ENCODE measurements around the gene VSIR.

VSIR gene

GRCh38 chr10:71736570-71736952 lies 36.8 kb downstream of the VSIR start:
- TF ChIP-seq, protein P1, sequence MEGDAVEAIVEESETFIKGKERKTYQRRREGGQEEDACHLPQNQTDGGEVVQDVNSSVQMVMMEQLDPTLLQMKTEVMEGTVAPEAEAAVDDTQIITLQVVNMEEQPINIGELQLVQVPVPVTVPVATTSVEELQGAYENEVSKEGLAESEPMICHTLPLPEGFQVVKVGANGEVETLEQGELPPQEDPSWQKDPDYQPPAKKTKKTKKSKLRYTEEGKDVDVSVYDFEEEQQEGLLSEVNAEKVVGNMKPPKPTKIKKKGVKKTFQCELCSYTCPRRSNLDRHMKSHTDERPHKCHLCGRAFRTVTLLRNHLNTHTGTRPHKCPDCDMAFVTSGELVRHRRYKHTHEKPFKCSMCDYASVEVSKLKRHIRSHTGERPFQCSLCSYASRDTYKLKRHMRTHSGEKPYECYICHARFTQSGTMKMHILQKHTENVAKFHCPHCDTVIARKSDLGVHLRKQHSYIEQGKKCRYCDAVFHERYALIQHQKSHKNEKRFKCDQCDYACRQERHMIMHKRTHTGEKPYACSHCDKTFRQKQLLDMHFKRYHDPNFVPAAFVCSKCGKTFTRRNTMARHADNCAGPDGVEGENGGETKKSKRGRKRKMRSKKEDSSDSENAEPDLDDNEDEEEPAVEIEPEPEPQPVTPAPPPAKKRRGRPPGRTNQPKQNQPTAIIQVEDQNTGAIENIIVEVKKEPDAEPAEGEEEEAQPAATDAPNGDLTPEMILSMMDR (IDR thresholded peaks at IDR 0.05; ENCODE audit: low read depth, low read length), result no peak
- TF ChIP-seq EZH2phosphoT487 (IDR thresholded peaks at IDR 0.05; ENCODE audit: low read depth), result no peak
- H3K79me2 ChIP-seq (ENCODE audit: low read length), result no peaks in the 10 kb centered on the region
- H3K27me3 ChIP-seq (ENCODE audit: low read depth, low read length), result 0 out of 2 replicates have a peak, but pooled peaks cover 6% of the 10 kb centered on the region
- H3K9ac ChIP-seq (ENCODE audit: low read length), result no peak overlapping the region
- 0 out of 2 replicates have a peak, but pooled peaks cover 3% of the 10 kb centered on the region for H3K4me1 ChIP-seq (ENCODE audit: low read length)
- no peaks in the 10 kb centered on the region for H3K36me3 ChIP-seq (replicated peaks; ENCODE audit: low read depth, low read length)
- no peak overlapping the region for H3K27ac ChIP-seq (ENCODE audit: low read length)
- H3K4me3 ChIP-seq (ENCODE audit: low read length), result no peak overlapping the region
- H3K4me2 ChIP-seq (ENCODE audit: low read length), result no peak overlapping the region
- H2AFZ ChIP-seq (ENCODE audit: low read depth, low read length), result no peak overlapping the region
- no peaks in the 10 kb centered on the region for H4K20me1 ChIP-seq (ENCODE audit: insufficient read depth, low read length)
- no peaks in the 10 kb centered on the region for H3K9me3 ChIP-seq (ENCODE audit: insufficient read depth, low read length)

GRCh38 chr10:71735709-71736569 lies 37.4 kb downstream of the VSIR start:
- no peak overlapping the region for H3K27ac ChIP-seq (ENCODE audit: low read length)
- H3K4me3 ChIP-seq (ENCODE audit: low read length), result no peak overlapping the region
- no peaks in the 10 kb centered on the region for H3K9me3 ChIP-seq (ENCODE audit: insufficient read depth, low read length)
- no peak overlapping the region for H3K9ac ChIP-seq (ENCODE audit: low read length)
- H3K79me2 ChIP-seq (ENCODE audit: low read length), result no peaks in the 10 kb centered on the region
- TF ChIP-seq, protein P1 (IDR thresholded peaks at IDR 0.05; ENCODE audit: low read depth, low read length), result no peak
- no peak for TF ChIP-seq EZH2phosphoT487 (IDR thresholded peaks at IDR 0.05; ENCODE audit: low read depth)
- H3K36me3 ChIP-seq (replicated peaks; ENCODE audit: low read depth, low read length), result no peaks in the 10 kb centered on the region
- H4K20me1 ChIP-seq (ENCODE audit: insufficient read depth, low read length), result no peaks in the 10 kb centered on the region
- H3K4me1 ChIP-seq (ENCODE audit: low read length), result 0 out of 2 replicates have a peak, but pooled peaks cover 3% of the 10 kb centered on the region
- no peak overlapping the region for H3K4me2 ChIP-seq (ENCODE audit: low read length)
- 0 out of 2 replicates have a peak, but pooled peaks cover 6% of the 10 kb centered on the region for H3K27me3 ChIP-seq (ENCODE audit: low read depth, low read length)
- no peak overlapping the region for H2AFZ ChIP-seq (ENCODE audit: low read depth, low read length)

GRCh38 chr10:71734797-71735196 lies 38.5 kb downstream of the VSIR start:
- Histone ChIP-seq H3K27me3 (ENCODE audit: low read depth, low read length) (0 out of 2 replicates have a peak, but pooled peaks cover 6% of the 10 kb centered on the region), H3K4me3 (ENCODE audit: low read length) (no peak overlapping the region), H3K36me3 (replicated peaks; ENCODE audit: low read depth, low read length) (no peaks in the 10 kb centered on the region), H3K9me3 (ENCODE audit: insufficient read depth, low read length) (no peaks in the 10 kb centered on the region), H2AFZ (ENCODE audit: low read depth, low read length) (no peak overlapping the region), H3K9ac (ENCODE audit: low read length) (no peak overlapping the region), H3K27ac (ENCODE audit: low read length) (no peak overlapping the region), H3K4me2 (ENCODE audit: low read length) (no peak overlapping the region), H3K4me1 (ENCODE audit: low read length) (peaks cover 13% of the 10 kb centered on the region), H4K20me1 (ENCODE audit: insufficient read depth, low read length) (no peaks in the 10 kb centered on the region), H3K79me2 (ENCODE audit: low read length) (no peaks in the 10 kb centered on the region)
- TF ChIP-seq EZH2phosphoT487 (IDR thresholded peaks at IDR 0.05; ENCODE audit: low read depth), result no peak
- TF ChIP-seq, protein P1 (IDR thresholded peaks at IDR 0.05; ENCODE audit: low read depth, low read length), result no peak

DNA sequence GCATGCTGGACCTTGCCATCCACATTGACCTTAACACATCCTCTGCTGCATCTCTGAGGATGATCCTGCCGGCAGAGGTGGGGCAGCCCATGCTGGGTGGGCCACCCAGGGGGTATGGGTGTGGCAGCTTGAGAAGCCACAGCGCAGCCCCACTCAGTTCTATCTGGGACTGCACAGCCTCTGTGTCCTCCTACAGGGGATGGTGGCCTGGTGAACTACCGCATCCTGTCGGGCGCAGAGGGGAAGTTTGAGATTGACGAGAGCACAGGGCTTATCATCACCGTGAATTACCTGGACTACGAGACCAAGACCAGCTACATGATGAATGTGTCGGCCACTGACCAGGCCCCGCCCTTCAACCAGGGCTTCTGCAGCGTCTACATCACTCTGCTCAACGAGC lies 41.5 kb downstream of the VSIR start:
- Histone ChIP-seq H3K4me1 (ENCODE audit: low read length) (peaks cover 42% of the 10 kb centered on the region), H4K20me1 (ENCODE audit: insufficient read depth, low read length) (no peaks in the 10 kb centered on the region), H3K36me3 (replicated peaks; ENCODE audit: low read depth, low read length) (no peaks in the 10 kb centered on the region), H3K79me2 (ENCODE audit: low read length) (no peaks in the 10 kb centered on the region), H3K4me2 (ENCODE audit: low read length) (no peak overlapping the region), H2AFZ (ENCODE audit: low read depth, low read length) (no peak overlapping the region), H3K27me3 (ENCODE audit: low read depth, low read length) (0 out of 2 replicates have a peak, but pooled peaks cover 6% of the 10 kb centered on the region), H3K9me3 (ENCODE audit: insufficient read depth, low read length) (no peaks in the 10 kb centered on the region), H3K27ac (ENCODE audit: low read length) (no peak overlapping the region), H3K9ac (ENCODE audit: low read length) (no peak overlapping the region), H3K4me3 (ENCODE audit: low read length) (no peak overlapping the region)
- TF ChIP-seq, protein P1 (IDR thresholded peaks at IDR 0.05; ENCODE audit: low read depth, low read length), result no peak
- no peak for TF ChIP-seq EZH2phosphoT487 (IDR thresholded peaks at IDR 0.05; ENCODE audit: low read depth)
